ENCODE results near the gene SLAMF9.

The SLAMF9 gene

GRCh38 chr1:159945483-159946241 lies 8.4 kb downstream of the SLAMF9 start, which contains the start of gene IGSF9:
TSS of gene IGSF9 (minus strand) at chr1:159945613. CDS start at chr1:159943454, 2,159 bp downstream.
- peak; percentile 61 for DNase-seq

- no peak for DNase-seq
These were observed 9.2 kb downstream of the SLAMF9 start for GRCh38 chr1:159944623-159945455.

GRCh38 chr1:159943908-159944622 lies 10.0 kb downstream of the SLAMF9 start:
- no peak for DNase-seq

- DNase-seq, result no peak
These were observed 10.8 kb downstream of the SLAMF9 start for GRCh38 chr1:159943278-159943640.

GRCh38 chr1:159942632-159943277 lies 11.3 kb downstream of the SLAMF9 start:
- no peak for DNase-seq

- no peak for DNase-seq
These were observed 12.2 kb downstream of the SLAMF9 start for GRCh38 chr1:159941591-159942560.

GRCh38 chr1:159941141-159941540 lies 12.9 kb downstream of the SLAMF9 start:
- DNase-seq, result no peak

GRCh38 chr1:159940006-159940620 lies 13.9 kb downstream of the SLAMF9 start:
- no peak for DNase-seq

- no peak for DNase-seq
These were observed 14.4 kb downstream of the SLAMF9 start for GRCh38 chr1:159939678-159940002.

GRCh38 chr1:159938905-159939677 lies 14.9 kb downstream of the SLAMF9 start:
- no peak for DNase-seq

GRCh38 chr1:159938211-159938852 lies 15.7 kb downstream of the SLAMF9 start:
- DNase-seq, result no peak

- no peak for DNase-seq
These were observed 16.8 kb downstream of the SLAMF9 start for GRCh38 chr1:159937054-159937750.

- DNase-seq, result peak; percentile 10
These were observed 17.6 kb downstream of the SLAMF9 start for GRCh38 chr1:159936273-159936904.

GRCh38 chr1:159935719-159936272 lies 18.2 kb downstream of the SLAMF9 start:
- no peak for DNase-seq

GRCh38 chr1:159935305-159935704 lies 18.7 kb downstream of the SLAMF9 start:
- DNase-seq, result no peak

GRCh38 chr1:159934136-159935039 lies 19.6 kb downstream of the SLAMF9 start:
- DNase-seq, result no peak

- DNase-seq, result no peak
These were observed 20.7 kb downstream of the SLAMF9 start for GRCh38 chr1:159933347-159933746.

All from NCI-H2029 treated with DMSO at 0.1 percent for 48 hours (cell line).